Chondrocyte (in vitro differentiated cells): ENCODE results near the gene PRPF6. TPM values are rescaled to one million over a fixed set of nuclear protein-coding genes. Genes with fewer than 3 reads are reported as not detected.

ENCODE experiments used
- DNase-seq: peaks from one replicate; pipeline ENCODE4 v3.0.0; 2021; ENCODE audit warnings: mixed read lengths, low spot score
- H3K27ac Mint-ChIP-seq: one replicate; pipeline ENCODE4 v1.8.0; 2021; ENCODE audit warnings: mild to moderate bottlenecking, moderate library complexity, mixed read lengths; ENCODE audit not compliant: unreplicated experiment
- H3K27me3 Mint-ChIP-seq: 2 replicates; pipeline ENCODE4 v1.8.0; 2021; ENCODE audit warnings: low read depth, mixed read lengths
- H3K36me3 Mint-ChIP-seq: 2 replicates; pipeline ENCODE4 v1.8.0; 2021; ENCODE audit warnings: low read depth, mixed read lengths
- H3K4me1 Mint-ChIP-seq: 2 replicates; pipeline ENCODE4 v1.8.0; 2021; ENCODE audit warnings: low read depth, mild to moderate bottlenecking, mixed read lengths
- H3K4me3 Mint-ChIP-seq: one replicate; pipeline ENCODE4 v1.8.0; 2021; ENCODE audit warnings: mild to moderate bottlenecking, moderate library complexity, mixed read lengths; ENCODE audit not compliant: unreplicated experiment
- H3K9me3 Mint-ChIP-seq: 2 replicates; pipeline ENCODE4 v1.8.0; 2021; ENCODE audit warnings: low read depth, mixed read lengths
- total RNA-seq: library from RNA; stranded (reverse); gene quantifications from 3 replicates; pipeline ENCODE4 v1.2.1, GENCODE V29; 2021
- TF ChIP-seq, protein P1 (sequence below): fragments of 200-600 bp; sonication (generic); IDR thresholded peaks from 2 replicates; pipeline ENCODE4 v1.5.0; 2021; ENCODE audit warnings: antibody characterized with exemption, mild to moderate bottlenecking, moderate library complexity

The PRPF6 gene
- total RNA-seq, 1 donor from 2014 or later: 49.0 TPM

DNA sequence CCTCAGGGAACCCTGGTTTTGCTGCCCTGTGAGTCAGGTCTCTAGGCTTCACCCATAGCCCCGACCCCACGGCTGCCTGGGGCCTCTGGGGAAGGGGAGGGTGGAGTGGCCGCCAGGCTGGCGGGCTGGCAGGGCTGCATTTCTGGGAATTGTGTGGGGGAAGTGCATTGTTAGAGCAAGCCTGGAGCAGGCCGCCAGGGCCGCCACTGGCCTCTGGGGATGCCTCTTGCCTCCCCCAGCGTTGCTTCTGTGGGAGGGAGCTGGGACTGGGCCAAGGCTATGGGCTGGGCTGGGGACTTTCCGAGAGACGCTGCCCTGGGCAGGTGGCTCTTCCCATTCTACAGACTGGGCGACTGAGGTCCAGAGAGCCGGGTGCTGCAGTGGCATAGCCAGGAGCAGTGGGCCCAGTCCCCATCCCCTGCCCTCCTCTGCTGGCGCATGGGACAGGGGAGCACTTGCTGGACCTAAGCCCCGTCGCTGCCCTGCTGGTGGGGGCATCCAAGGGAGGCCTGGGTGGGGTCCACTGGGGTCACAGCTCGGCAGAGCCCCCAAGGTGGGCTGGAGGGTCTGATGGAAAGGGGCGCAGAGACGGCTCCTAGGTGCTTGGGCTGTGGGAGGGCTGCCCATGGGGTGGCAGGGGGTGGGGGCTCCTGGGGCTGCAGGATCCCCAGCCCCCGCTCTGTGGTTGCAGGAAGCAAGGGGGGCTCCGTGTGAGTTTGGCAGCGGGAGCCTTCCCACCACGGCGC is 75.1 kb downstream of the PRPF6 start:
- no peak overlapping the region for H3K27ac Mint-ChIP-seq
- H3K4me1 Mint-ChIP-seq: peaks cover 48% of the 10 kb centered on the region
- DNase-seq: no peak
- no peaks in the 10 kb centered on the region for H3K9me3 Mint-ChIP-seq
- no peak overlapping the region for H3K4me3 Mint-ChIP-seq
- H3K36me3 Mint-ChIP-seq: no peaks in the 10 kb centered on the region
- TF ChIP-seq, protein P1, sequence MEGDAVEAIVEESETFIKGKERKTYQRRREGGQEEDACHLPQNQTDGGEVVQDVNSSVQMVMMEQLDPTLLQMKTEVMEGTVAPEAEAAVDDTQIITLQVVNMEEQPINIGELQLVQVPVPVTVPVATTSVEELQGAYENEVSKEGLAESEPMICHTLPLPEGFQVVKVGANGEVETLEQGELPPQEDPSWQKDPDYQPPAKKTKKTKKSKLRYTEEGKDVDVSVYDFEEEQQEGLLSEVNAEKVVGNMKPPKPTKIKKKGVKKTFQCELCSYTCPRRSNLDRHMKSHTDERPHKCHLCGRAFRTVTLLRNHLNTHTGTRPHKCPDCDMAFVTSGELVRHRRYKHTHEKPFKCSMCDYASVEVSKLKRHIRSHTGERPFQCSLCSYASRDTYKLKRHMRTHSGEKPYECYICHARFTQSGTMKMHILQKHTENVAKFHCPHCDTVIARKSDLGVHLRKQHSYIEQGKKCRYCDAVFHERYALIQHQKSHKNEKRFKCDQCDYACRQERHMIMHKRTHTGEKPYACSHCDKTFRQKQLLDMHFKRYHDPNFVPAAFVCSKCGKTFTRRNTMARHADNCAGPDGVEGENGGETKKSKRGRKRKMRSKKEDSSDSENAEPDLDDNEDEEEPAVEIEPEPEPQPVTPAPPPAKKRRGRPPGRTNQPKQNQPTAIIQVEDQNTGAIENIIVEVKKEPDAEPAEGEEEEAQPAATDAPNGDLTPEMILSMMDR: peak; percentile 17
- H3K27me3 Mint-ChIP-seq: no peaks in the 10 kb centered on the region

- peaks cover 48% of the 10 kb centered on the region for H3K4me1 Mint-ChIP-seq
- TF ChIP-seq, protein P1: no peak
- H3K36me3 Mint-ChIP-seq: no peaks in the 10 kb centered on the region
- H3K27me3 Mint-ChIP-seq: no peaks in the 10 kb centered on the region
- no peak overlapping the region for H3K27ac Mint-ChIP-seq
- no peak overlapping the region for H3K4me3 Mint-ChIP-seq
- H3K9me3 Mint-ChIP-seq: no peaks in the 10 kb centered on the region
- no peak for DNase-seq
These were observed 75.6 kb downstream of the PRPF6 start for GRCh38 chr20:64056639-64056888.

DNA sequence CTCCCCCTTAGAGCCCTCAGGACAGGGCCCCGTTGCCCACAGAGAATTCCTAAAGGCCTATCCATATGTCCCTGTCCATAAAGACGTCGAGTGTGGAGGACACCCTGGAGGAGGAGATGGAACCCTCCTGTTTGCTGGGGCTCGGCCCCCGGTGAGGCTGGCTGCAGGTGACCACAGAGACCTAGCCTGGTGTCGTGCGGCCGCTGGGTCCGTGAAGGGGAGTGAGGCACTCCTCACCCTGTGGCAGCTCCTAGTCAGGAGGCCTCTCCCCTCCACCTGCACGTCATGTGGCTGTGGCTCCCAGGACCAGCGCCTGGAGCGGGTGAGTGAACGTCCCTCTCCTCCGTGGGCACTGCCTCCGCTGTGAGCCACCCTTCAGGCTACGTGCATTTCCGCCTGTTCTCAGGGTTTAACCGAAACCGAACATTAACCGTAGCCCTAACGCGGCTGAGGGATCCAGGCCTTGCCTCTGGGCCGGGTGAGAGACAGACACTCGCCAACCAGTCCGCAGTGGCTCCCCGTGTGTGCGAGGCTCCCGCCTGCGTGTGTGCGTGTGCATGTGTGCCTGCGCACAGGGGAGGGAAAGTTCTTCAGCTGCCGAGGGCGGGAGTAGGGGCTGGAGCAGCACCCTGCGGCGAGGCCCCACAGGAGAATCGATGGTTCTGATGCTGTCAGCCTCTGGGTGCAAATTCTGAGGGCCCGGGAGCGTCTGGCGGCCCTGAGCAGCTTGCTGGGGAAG is 76.1 kb downstream of the PRPF6 start:
- H3K27me3 Mint-ChIP-seq: no peaks in the 10 kb centered on the region
- H3K27ac Mint-ChIP-seq: no peak overlapping the region
- H3K4me1 Mint-ChIP-seq: peaks cover 49% of the 10 kb centered on the region
- no peak for DNase-seq
- TF ChIP-seq, protein P1: no peak
- H3K9me3 Mint-ChIP-seq: no peaks in the 10 kb centered on the region
- no peak overlapping the region for H3K4me3 Mint-ChIP-seq
- no peaks in the 10 kb centered on the region for H3K36me3 Mint-ChIP-seq

DNA sequence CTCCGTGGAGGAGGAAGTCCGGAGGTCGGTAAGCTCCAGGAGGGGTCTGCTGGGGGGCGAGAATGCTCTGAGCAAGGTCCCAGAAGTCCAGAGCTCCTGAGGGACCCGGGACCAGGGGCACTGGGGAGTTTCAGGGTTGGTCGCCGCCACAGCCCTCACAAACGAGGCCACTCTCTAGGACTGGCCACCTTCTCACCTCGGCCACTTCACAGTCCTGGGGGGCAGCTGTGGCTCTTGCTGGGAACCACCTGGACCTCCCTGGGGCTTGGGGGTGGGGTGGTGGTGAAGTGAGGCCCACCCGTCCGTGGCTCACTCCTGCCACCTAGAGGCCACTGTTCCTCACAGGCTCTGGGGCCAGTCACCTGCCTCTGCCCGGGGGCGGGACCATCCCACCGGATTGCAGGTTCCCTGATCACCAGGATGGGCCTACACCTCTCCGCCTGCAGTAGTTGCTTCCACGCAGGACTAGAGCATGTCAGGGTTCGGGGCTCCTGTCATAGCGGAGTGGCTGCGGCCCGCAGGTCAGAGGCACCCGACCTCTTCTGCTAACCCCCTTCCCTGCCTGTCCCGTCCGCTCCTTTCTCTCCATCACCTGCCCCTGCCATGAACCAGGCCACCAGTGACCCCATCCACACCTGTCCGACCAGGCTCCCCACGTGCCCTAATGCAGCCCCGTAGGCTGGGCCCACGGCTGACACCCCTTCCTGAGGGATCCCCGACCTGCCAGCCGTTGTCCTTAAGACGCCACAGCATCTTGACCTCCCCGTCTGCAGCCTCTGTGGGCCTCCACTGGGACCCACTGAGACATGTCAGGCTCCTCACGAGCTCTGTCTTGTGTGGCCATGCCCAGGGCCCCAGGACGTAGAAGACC is 76.9 kb downstream of the PRPF6 start:
- Mint-ChIP-seq H3K4me1 (peaks cover 54% of the 10 kb centered on the region), H3K4me3 (peak overlapping the region; percentile 53), H3K9me3 (no peaks in the 10 kb centered on the region), H3K27ac (peak overlapping the region; percentile 85), H3K27me3 (no peaks in the 10 kb centered on the region), H3K36me3 (no peaks in the 10 kb centered on the region)
- no peak for DNase-seq
- TF ChIP-seq, protein P1: peak; percentile 90

GRCh38 chr20:64058536-64058935 is 77.6 kb downstream of the PRPF6 start:
- Mint-ChIP-seq H3K4me3 (peak overlapping the region; percentile 53), H3K4me1 (peaks cover 52% of the 10 kb centered on the region), H3K9me3 (no peaks in the 10 kb centered on the region), H3K27me3 (no peaks in the 10 kb centered on the region), H3K27ac (peak overlapping the region; percentile 85), H3K36me3 (no peaks in the 10 kb centered on the region)
- TF ChIP-seq, protein P1: no peak
- DNase-seq: no peak
